HS-5 (cell line): ENCODE data around the gene NEK10.
A peak's percentile ranks its signal among the peaks of the same experiment; 100 is the strongest.
"Not testable (repeated sequence)": the region's sequence is repeated elsewhere in the genome, so short reads cannot be mapped to it uniquely, and the experiment has no call there.

Experiments used
- DNase-seq: peaks from one replicate; pipeline ENCODE4 v3.0.0-alpha.2; 2012; ENCODE audit warnings: low read depth

Gene NEK10, protein sequence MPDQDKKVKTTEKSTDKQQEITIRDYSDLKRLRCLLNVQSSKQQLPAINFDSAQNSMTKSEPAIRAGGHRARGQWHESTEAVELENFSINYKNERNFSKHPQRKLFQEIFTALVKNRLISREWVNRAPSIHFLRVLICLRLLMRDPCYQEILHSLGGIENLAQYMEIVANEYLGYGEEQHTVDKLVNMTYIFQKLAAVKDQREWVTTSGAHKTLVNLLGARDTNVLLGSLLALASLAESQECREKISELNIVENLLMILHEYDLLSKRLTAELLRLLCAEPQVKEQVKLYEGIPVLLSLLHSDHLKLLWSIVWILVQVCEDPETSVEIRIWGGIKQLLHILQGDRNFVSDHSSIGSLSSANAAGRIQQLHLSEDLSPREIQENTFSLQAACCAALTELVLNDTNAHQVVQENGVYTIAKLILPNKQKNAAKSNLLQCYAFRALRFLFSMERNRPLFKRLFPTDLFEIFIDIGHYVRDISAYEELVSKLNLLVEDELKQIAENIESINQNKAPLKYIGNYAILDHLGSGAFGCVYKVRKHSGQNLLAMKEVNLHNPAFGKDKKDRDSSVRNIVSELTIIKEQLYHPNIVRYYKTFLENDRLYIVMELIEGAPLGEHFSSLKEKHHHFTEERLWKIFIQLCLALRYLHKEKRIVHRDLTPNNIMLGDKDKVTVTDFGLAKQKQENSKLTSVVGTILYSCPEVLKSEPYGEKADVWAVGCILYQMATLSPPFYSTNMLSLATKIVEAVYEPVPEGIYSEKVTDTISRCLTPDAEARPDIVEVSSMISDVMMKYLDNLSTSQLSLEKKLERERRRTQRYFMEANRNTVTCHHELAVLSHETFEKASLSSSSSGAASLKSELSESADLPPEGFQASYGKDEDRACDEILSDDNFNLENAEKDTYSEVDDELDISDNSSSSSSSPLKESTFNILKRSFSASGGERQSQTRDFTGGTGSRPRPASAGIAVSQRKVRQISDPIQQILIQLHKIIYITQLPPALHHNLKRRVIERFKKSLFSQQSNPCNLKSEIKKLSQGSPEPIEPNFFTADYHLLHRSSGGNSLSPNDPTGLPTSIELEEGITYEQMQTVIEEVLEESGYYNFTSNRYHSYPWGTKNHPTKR

DNA sequence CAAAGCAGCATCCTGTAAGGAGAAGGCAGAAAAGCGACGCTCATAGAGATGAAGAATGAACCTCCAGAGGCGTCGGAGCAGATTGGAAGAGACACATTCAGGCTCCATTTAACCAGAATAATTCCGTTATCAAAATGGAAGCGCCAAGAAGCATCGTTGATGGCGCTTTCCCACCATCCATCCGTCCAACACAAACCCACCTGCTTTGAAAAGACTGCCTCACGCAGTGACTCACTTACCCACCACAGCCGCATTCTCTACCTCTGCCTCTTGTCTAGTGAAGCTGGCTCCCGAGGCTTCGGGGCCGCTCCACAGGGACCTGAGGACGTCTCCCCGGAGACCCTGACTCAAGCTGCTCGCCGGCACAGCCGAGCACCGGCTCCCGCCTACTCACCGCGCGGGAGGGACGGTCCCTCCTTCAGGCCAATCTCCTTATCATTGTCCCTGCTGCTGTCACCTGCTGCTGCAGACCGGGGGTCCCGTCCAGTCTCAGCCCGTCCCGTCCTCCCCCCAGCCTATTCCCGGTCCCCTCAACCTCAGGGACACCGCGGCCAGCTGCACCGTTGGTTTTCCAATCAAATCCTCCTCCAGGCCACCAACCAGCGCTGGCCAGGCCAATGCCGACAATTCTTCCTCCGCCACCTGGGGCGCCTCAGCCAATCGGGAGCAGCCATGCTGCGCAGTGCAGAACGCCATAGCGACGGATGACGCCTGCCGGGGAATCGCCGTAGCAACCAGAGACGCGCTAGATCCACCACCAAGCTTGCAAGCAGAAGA is at the start of gene NEK10:
Gene NEK10, minus strand, starts transcription at position 553 of the 777 bp plus-strand sequence. CDS start 16,501 bp downstream, outside the sequence.
- DNase-seq = no peak

DNA sequence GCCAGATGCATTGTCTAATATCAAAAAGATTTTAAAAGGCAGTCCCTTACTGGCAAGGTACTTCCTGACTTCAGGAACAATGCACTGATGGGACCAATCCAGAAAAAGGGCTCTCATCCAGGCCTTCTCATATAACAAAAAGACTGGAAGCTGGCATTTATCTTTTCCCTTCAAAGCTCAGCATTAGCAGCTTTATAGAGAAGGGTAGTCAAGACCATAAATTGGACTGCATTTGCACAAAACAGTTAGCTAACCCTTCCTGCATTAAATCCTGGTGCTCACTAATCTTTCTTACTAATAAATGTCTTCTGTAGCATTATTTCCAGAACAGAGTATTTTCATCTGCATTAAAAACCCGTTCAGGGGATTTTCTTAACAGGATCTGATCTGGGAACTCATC is 46.0 kb upstream of the NEK10 start:
- no peak for DNase-seq

DNA sequence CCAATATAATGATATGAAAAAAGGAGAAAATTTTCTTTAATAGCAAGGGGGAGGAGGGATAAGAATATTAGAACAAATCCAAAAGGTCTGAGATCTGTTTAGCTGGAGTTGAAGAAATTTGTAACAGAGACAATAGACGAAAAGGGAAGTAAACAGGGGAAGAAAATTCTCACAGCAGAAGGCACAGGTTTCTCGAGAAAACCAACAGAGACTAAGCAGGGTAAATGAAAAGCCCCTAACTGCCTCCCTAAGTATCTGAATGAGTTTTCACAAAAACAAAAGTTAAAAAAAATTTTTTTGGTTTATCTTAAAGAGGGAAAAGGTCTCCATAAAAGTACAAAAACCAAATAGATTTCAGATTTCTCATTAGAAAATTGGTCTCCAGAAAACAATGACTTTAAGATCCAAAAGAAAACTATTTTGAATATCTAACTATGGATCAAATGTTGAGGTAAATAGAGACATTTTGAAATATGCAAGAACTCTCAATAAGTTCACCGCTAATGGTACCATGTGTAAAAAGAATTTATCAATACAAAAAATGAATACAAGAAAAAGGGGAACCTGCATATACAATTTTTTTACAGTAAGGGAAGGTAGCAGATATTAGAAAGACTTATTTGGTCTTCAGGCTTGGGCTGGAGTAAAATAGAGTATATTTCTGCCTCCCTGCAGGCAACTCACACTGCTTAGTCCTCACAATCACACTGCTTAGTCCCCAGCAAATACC is 23.9 kb upstream of the NEK10 start:
- DNase-seq = no peak

DNA sequence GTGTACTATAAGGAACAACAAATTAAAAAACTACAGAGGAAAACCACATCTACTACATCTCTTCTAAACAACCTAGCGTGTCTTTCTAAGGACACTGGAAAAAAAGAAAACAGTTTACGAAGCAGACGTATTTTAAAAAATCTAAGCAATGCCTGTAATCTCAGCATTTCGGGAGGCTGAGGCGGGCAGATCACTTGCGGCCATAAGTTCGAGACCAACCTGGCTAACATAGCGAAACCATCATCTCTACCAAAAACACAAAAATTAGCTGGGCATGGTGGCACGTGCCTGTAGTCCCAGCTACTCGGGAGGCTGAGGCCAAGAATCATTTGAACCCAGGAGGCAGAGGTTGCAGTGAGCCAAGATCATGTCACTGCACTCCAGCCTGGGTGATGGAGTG is 23.2 kb upstream of the NEK10 start:
- DNase-seq = not testable (repeated sequence)

DNA sequence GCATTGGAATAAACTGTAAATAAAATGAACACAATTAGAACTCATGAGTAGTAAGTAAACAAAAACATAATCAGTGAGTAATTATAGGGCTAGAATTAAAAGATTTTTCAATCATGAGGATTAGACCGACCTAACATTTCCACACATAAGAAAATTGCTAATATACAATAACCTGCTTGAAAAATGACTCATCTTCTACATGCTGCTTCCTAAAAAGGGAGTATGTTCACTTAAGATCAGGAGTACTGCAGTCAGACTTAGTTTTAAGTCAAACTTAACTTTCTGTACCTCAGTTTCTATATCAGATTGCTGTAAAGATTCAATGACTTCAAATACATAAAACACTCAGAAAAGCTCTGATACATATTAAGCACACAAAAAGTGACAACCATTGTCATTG is 22.6 kb upstream of the NEK10 start:
- no peak for DNase-seq

DNA sequence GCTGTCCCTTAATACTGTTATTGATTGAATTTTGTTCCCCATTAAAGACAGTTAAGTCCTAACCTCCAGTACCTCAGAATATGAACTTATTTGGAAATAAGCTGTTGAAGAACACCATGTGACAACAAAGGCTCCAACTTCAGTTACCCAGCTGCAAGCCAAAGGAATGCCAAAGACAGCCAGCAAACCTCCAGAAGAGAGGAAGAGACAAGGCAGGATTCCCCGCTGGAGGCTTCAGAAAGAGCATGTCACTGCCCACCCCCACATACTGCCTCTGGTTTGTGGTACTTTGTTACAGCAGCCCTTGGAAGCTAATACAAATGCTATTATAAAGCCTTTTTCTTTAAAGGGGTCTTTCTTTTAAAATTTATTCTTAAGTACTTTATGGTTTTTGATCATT is 18.4 kb upstream of the NEK10 start:
- DNase-seq = no peak

DNA sequence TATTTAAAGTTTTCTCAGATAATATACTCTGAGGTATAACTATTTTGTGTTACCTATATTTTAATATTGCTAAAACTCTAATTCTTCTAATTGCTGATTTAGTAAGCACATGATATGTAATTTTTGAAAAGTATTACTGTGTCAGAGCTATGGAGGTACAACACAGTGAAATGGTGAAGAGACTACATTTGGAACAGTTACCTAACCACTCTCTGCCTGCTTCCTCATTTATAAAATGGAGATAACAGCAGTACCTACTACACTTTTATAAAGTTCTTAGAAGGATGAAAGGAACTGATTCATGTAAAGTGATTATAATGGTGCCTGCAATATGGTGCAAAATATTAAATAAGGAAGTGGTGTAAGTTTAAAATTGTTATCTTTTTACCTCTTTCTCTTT is 16.3 kb upstream of the NEK10 start:
- DNase-seq = no peak

DNA sequence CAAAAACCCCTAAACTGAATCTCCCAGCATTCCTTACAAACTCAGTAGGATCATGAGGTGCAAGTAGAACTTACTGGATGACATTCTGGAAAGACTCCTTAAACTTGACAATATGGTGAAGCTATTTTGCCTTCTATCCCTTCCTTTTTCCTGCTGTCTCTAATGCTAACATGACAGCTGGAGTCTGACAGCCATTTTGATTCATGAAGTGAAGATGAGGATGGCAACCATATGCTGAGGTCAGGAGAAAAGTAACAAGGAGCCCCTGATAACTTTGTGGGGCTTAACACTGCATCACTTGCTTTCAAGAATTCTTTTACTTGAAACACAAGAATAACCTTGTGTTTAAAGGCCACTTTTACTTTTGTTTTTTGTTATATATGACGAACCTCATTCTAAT is 15.0 kb upstream of the NEK10 start:
- DNase-seq = no peak

DNA sequence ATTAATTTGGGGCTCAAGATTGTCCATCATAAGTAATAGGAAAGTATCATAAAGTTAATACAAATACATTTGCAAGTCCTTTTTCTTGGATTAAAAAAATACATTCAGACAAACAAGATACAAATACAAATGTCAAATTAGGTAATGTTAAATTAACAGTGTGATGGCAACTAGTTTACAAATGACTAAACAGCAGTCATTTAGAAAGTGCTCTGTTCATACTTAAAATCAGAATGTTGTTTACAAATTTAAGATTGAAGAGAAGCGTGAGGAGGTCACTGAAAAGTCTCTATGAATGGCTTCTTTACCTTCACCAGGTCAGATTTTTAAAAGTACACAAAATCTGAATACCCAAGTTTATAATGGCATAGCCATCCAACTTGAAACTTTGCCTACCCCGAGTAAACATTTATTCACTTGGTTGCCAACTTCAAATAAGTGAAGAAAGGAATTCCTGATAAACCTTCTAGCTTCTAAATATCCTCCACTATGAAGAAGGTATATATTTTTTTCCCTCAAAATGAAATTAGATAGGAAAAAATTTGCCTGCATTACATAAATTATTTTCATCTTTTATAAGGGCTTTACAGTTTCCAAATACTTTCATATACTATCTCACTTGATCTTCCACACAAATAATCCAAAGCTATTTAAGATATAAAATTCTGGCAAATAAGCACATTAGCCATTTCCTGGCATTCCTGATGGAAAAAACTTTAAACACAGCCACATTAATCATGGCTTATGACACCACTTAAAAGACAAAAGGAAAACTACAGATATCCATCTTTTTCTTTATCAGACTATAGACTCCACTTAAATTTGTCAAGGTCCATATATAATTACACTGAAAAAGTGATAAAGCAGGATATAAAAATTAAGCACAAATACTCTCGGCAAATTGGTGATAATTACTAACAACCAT is 11.5 kb upstream of the NEK10 start:
- DNase-seq = no peak

DNA sequence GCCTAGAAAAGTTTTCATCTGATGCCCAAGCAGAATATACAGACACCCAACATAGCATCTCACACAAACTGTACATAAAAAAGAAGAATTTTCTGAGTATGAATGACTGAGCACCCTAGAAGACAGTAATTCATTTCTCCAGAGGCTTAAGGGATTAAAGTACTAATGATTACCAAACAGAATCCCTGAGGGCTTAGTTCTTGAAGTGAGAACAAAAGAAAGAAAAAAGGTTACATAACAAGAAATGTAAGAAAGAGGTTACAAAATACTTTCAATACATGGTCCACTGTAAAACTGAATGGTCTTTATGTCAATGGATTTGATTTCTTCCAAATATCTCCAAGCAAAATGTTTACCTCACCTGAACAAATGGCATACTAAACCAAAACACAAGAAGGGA is 9.1 kb upstream of the NEK10 start:
- no peak for DNase-seq

DNA sequence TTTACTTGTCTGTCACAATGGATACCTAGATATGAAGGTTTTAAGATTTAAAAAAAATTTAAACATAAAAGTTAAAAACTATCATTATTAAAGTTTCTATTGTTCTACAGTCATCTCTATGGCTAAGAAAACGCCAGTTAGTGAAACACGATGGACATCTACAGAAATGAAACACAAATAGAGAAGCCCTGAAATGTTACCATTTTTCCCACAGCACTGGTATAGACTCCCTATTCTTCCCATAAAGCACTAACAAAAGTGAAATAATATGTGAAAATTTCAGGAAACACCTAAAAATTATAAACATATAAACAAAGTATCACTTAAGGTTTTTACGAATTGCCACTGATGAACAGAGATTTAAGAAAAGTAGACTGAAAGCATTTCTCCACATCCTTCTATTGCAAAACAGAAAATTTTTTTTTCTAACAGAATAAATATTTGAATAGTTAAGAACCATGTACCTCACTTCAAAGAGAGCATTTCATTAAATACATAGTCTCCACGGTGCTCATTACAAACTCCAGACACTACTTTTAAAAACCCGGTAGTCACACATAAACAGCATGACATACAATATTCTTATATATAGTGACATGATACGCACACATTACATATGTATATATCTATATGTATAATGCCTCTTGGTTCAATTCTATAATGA is 7.1 kb upstream of the NEK10 start:
- DNase-seq = no peak

DNA sequence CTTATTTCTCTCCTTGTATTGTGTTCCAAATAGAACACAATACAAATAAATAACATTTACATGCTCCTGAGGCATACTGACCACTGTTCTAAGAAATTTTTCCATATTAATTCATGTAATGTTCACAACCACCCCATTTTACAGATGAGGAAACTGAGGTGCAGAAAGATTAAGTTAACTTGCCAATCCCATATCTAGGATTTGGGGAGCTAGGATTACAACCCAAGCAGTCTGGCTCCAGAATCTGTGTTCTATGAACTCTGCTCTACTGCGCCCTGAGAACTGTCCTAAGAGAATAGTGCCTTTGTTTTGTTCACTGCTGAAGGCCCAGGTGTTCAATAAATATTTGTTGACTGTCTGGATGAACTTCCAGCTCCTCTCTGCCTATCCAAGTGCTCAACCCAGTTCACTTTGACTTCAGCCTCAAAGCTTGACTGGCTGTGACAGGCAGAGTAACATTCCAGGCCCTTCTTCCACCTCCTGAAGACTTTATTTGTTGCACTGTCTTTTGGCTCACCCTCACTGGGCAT is 3.1 kb downstream of the NEK10 start:
- DNase-seq = no peak

DNA sequence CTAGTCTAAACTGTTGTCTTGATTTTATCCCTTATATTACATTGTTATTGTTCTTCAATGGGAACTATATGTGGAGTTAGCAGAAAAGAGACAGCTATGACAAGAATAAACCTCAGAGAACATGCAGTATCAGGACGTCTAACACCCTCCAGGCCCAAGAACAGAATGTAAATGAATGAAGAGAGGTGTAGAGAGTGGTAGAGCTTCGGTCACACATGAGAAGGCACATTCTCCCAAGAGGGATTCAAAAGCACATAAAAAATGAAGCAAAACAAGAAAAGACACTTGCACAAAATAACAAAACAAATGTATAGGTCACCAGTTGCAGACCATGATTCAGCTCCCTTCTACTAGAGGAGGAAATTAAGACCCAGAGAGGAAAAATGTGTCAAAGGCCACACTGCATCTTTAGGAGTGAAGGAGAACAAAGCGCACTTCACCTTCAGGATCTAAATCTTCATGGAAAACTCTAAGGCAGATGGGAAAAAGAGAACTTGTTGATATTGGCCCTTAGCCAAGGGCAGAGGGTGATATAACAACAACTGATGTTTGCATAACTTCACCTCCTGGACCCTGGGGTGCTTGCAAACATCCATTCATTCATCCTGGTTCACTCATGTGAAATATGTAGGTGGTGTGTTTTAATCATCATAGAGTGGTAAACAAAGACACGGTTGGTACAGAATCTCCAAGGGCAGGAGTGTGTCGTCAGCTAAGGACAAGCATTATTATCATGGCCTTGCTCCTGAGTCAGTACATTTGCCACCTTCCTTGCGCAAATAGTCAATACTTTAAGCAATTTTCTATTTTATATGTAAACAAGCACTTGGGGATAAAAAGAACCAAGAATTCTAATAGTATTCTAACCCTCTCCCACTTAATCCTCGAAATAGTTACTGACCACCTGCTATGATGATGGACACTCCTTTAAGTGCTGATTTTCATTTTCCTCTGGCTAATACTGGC is 8.8 kb downstream of the NEK10 start:
- no peak for DNase-seq

DNA sequence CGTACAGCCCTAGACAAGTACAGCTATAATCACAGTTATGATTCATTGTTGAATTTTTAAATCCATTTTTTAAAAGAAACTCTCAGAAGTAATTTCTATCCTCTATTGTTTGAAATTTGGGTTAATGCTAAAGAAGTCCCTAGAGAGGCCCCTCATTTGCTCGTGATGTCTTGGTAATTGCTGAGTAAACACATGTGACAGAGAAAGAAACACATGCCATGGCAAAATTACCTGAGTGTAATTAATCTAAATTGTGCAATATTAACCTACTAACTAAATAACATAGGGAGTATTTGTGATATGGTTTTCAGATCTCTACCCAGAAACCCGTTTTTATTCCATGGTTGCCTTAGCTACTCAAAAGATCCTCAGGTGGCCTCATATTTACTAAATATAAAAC is 10.8 kb downstream of the NEK10 start:
- no peak for DNase-seq

DNA sequence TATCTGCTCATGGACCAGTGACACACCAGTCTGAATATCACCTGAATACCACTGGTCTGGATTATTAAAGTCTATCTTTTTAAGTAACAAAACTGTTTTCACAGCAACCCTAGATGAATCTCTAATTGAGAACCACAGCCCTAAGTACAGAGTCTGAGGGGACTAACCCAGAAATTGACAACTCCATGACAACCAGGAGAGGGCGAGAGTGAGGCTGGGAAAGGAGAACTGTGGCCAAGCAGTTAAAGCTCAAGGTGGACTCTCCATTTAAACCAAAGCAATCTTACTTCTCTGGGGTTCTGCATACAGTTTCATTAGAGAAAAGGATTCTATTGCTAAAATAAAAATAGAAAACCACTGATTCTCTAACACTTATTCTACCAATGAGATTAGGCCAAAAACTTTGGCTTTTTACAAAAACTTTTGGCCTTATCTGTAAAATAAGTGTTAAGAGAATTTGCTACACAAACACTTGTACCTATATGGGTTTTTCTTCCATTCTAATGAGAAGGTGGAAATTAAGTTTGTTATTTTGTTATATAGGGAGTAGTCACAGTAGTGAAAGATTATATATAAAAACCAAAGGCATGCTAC is 11.4 kb downstream of the NEK10 start:
- DNase-seq = peak; percentile 19

DNA sequence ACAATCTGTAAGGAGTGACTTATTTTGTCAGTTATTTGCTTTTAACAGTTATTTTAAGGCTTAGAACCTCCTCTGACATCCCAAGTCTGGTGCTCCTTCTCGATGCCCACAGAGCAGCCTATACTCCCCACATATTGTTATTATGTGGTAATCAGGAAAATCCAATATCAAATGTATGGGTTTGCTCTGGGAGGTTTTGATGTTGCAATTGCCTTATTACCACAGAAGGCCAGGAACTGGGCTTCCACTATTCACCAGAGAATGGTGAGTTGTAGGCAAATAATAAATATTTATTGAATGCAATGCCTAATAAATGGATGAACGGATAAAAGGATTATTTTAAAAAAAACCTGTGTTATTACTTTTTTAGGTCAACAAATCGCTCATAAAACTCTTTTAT is 12.2 kb downstream of the NEK10 start:
- DNase-seq = no peak

DNA sequence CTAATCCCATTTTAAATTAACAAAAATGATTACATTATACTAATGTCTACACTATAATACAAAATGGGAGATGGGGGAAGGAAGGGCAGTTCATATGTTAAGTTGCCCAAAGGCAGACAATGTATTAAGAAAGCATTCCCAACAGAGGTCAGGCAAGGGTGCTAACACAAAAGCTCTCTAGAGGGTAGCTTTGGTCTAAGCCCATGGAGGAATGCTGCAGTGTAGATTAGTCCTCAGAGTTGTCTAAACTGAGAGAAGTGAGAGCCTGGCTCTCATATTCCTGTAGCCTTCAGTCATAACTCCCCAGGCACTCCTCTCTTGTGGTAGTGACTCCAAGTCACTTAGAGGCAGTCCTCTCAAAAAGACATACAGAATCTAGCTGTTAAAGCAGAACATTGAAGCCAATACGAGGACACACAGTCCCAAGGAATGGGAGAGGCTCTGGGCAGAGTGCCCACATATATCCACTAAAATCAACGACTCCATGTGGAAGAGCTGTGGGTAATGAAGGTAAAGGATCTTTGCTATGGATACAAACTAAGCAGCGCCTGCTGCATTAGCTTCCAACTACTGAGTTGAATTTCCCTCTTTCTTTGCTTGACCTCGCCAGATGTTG is 14.5 kb downstream of the NEK10 start:
- no peak for DNase-seq
